ENCODE results near the gene CXorf38. TPM values are rescaled to one million over a fixed set of nuclear protein-coding genes. Genes with fewer than 3 reads are reported as not detected.
"Not testable (repeated sequence)": the region's sequence is repeated elsewhere in the genome, so short reads cannot be mapped to it uniquely, and the experiment has no call there.

The CXorf38 gene
- total RNA-seq, 1 experiment from 2014 or later = 18.3 TPM

DNA sequence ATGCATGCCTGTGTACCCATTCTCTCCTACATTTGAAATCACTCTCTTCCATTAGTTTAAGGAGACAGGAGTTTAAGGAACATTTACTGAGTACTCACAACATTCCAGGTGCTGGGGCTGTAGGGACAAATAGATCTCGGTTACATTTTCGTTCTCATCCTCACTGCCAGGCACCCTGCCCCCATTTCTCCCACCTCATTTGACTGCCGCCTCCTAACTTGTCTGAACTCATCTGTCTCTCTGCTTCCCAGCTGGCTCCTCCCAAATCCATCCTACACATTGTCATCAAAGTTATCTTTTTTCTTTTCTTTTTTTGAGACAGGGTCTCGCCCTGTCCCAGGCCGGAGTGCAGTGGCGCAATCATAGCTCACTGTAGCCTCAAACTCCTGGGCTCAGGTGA, 43.9 kb downstream of the CXorf38 start:
- peaks cover 15% of the 10 kb centered on the region for H3K36me3 ChIP-seq (ENCODE audit: low read depth, low read length)
- TF ChIP-seq, protein P1, sequence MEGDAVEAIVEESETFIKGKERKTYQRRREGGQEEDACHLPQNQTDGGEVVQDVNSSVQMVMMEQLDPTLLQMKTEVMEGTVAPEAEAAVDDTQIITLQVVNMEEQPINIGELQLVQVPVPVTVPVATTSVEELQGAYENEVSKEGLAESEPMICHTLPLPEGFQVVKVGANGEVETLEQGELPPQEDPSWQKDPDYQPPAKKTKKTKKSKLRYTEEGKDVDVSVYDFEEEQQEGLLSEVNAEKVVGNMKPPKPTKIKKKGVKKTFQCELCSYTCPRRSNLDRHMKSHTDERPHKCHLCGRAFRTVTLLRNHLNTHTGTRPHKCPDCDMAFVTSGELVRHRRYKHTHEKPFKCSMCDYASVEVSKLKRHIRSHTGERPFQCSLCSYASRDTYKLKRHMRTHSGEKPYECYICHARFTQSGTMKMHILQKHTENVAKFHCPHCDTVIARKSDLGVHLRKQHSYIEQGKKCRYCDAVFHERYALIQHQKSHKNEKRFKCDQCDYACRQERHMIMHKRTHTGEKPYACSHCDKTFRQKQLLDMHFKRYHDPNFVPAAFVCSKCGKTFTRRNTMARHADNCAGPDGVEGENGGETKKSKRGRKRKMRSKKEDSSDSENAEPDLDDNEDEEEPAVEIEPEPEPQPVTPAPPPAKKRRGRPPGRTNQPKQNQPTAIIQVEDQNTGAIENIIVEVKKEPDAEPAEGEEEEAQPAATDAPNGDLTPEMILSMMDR (conservative IDR thresholded peaks at IDR 0.05; ENCODE audit: low read depth, low read length) = no peak
- TF ChIP-seq EZH2phosphoT487 (IDR thresholded peaks at IDR 0.05; ENCODE audit: borderline replicate concordance, low read length) (no peak), EZH2 (IDR thresholded peaks at IDR 0.05; ENCODE audit: low read length, unreplicated experiment) (no peak)
- H3K79me2 ChIP-seq (ENCODE audit: low read length) = no peaks in the 10 kb centered on the region
- CTCF ChIA-PET = no interaction called here
- no peak for DNase-seq
- POLR2A ChIA-PET (ENCODE audit: unreplicated experiment) = no interaction called here
- H3K27me3 ChIP-seq (ENCODE audit: low read length) = no peaks in the 10 kb centered on the region
- no TSS peak for BruUV-seq (replicated peaks)
- H3K9me3 ChIP-seq (ENCODE audit: low read length) = no peaks in the 10 kb centered on the region
- no peak overlapping the region for H3K4me2 ChIP-seq (ENCODE audit: low read length)
- no peak overlapping the region for H2AFZ ChIP-seq (ENCODE audit: low read length)
- intact Hi-C loops (cut with micrococcal nuclease) = no loop called here
- ATAC-seq = no peak
- H3K4me3 ChIP-seq (ENCODE audit: low read length) = no peak overlapping the region
- H3K27ac ChIP-seq (ENCODE audit: low read length) = no peak overlapping the region
- H3F3A ChIP-seq (ENCODE audit: low read length, unreplicated experiment) = no peaks in the 10 kb centered on the region
- no peaks in the 10 kb centered on the region for H4K20me1 ChIP-seq (ENCODE audit: low read length)
- no peak overlapping the region for H3K9ac ChIP-seq (ENCODE audit: low read length)
- H3K9me2 ChIP-seq (replicated peaks; ENCODE audit: low read length) = no peaks in the 10 kb centered on the region
- H3K4me1 ChIP-seq (ENCODE audit: insufficient read depth, low read length) = no peaks in the 10 kb centered on the region

DNA sequence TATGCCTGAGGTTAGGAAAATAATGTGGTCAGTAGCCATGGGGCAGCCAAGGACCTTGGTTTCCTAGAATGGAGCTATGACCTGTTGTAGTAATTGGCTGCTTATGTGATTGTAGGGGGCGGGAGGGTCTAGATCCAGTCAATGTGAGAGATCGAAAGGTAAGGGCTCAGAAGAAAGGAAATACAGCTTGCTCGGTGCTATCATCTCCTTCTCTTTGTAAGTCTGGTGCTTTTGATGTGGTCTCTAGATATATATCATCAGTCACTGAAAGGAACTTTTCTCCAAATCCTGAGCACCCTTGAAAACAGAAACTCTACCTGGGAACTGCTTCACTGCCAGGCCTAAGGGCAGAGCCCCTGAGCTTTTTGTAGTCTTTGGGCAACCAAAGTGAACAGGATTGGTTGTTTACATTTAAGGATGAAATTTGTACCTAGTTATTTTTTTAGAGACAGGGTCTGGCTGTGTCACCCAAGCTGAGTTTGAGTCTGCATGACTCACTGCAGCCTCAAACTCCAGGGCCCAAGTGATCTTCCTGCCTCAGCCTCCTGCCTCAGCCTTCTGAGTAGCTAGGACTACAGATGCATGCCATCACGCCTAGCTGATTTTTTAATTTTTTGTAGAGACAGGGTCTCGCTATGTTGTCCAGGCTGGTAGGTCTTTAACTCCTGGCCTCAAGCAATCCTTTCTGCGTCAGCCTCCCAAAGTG, 57.6 kb downstream of the CXorf38 start:
- ATAC-seq; H3K4me1 ChIP-seq (ENCODE audit: insufficient read depth, low read length); H3K27ac ChIP-seq (ENCODE audit: low read length); H3K4me2 ChIP-seq (ENCODE audit: low read length); H3K9me3 ChIP-seq (ENCODE audit: low read length); POLR2A ChIA-PET (ENCODE audit: unreplicated experiment); H3F3A ChIP-seq (ENCODE audit: low read length, unreplicated experiment); BruUV-seq (replicated peaks); intact Hi-C loops (cut with micrococcal nuclease); DNase-seq; CTCF ChIA-PET; H2AFZ ChIP-seq (ENCODE audit: low read length); H3K4me3 ChIP-seq (ENCODE audit: low read length); H4K20me1 ChIP-seq (ENCODE audit: low read length); H3K9me2 ChIP-seq (replicated peaks; ENCODE audit: low read length); H3K27me3 ChIP-seq (ENCODE audit: low read length); H3K9ac ChIP-seq (ENCODE audit: low read length): not testable (repeated sequence)
- H3K79me2 ChIP-seq (ENCODE audit: low read length) = peaks cover 19% of the 10 kb centered on the region
- peaks cover 16% of the 10 kb centered on the region for H3K36me3 ChIP-seq (ENCODE audit: low read depth, low read length)

DNA sequence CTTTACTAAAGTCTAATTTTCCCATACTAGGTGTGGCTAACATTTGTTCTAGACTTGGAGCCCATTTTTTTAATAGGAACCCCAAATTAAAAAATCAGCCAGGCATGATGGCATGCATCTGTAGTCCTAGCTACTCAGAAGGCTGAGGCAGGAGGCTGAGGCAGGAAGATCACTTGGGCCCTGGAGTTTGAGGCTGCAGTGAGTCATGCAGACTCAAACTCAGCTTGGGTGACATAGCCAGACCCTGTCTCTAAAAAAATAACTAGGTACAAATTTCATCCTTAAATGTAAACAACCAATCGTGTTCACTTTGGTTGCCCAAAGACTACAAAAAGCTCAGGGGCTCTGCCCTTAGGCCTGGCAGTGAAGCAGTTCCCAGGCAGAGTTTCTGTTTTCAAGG, 59.7 kb downstream of the CXorf38 start:
- H3K27ac ChIP-seq (ENCODE audit: low read length); DNase-seq; H2AFZ ChIP-seq (ENCODE audit: low read length); H3K9me2 ChIP-seq (replicated peaks; ENCODE audit: low read length); ATAC-seq; intact Hi-C loops (cut with micrococcal nuclease); H3K4me1 ChIP-seq (ENCODE audit: insufficient read depth, low read length); H3K4me3 ChIP-seq (ENCODE audit: low read length); H4K20me1 ChIP-seq (ENCODE audit: low read length); H3F3A ChIP-seq (ENCODE audit: low read length, unreplicated experiment); BruUV-seq (replicated peaks); POLR2A ChIA-PET (ENCODE audit: unreplicated experiment); H3K4me2 ChIP-seq (ENCODE audit: low read length); H3K9ac ChIP-seq (ENCODE audit: low read length); H3K9me3 ChIP-seq (ENCODE audit: low read length); CTCF ChIA-PET; H3K27me3 ChIP-seq (ENCODE audit: low read length): not testable (repeated sequence)
- Histone ChIP-seq H3K36me3 (ENCODE audit: low read depth, low read length) (peaks cover 15% of the 10 kb centered on the region), H3K79me2 (ENCODE audit: low read length) (peaks cover 33% of the 10 kb centered on the region)

DNA sequence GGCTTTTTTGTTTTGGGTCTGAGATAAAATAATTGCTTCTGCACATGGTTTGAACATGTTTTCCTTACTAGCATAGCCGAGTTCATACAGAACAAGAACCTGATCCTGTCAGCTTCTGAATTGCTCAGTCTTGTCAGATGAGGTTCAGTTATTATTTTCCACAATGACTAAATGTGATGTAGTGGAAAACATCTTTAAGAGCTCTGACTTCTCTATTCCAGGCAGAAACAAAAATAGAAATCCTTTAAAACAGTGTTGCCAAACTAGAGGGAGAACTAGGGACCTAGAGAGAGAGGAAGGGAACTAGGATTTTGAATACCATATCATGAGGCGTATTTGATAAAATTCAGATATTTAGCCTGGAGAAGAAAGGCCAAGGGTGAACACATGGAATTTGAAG, 64.5 kb downstream of the CXorf38 start:
- Histone ChIP-seq H3K79me2 (ENCODE audit: low read length) (peaks cover 44% of the 10 kb centered on the region), H3K9ac (ENCODE audit: low read length) (no peak overlapping the region), H3K27ac (ENCODE audit: low read length) (no peak overlapping the region), H3K4me3 (ENCODE audit: low read length) (no peak overlapping the region), H3K9me2 (replicated peaks; ENCODE audit: low read length) (no peaks in the 10 kb centered on the region), H4K20me1 (ENCODE audit: low read length) (no peaks in the 10 kb centered on the region), H3K27me3 (ENCODE audit: low read length) (no peaks in the 10 kb centered on the region), H3K4me2 (ENCODE audit: low read length) (0 out of 2 replicates have a peak overlapping the region, but pooled peaks have one; percentile 89), H3K9me3 (ENCODE audit: low read length) (no peaks in the 10 kb centered on the region), H3F3A (ENCODE audit: low read length, unreplicated experiment) (no peaks in the 10 kb centered on the region), H3K4me1 (ENCODE audit: insufficient read depth, low read length) (no peaks in the 10 kb centered on the region; the same call in 1 of the 2 replicates), H2AFZ (ENCODE audit: low read length) (no peak overlapping the region), H3K36me3 (ENCODE audit: low read depth, low read length) (no peaks in the 10 kb centered on the region)
- intact Hi-C loops (cut with micrococcal nuclease) = no loop called here
- TF ChIP-seq, protein P1 (conservative IDR thresholded peaks at IDR 0.05; ENCODE audit: low read depth, low read length) = no peak
- TF ChIP-seq EZH2phosphoT487 (IDR thresholded peaks at IDR 0.05; ENCODE audit: borderline replicate concordance, low read length) (no peak), EZH2 (IDR thresholded peaks at IDR 0.05; ENCODE audit: low read length, unreplicated experiment) (no peak)
- DNase-seq (no peak), ATAC-seq (no peak)
- ChIA-PET CTCF (no interaction called here), POLR2A (ENCODE audit: unreplicated experiment) (no interaction called here)
- no TSS peak for BruUV-seq (replicated peaks)

DNA sequence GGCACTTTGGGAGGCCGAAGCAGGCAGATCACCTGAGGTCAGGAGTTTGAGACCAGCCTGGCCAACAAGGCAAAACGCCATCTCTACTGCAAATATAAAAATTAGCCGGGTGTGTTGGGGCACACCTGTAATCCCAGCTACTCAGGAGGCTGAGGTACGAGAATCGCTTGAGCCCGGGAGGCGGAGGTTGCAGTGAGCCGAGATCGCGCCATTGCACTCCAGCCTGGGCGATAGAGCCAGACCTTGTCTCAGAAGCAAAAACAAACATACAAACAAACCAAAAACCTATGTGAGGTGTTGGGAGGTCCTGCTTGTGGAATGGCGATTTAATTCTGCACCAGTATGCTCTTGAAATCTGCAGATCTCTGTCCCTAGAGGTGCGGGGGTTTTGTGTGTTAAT, 65.2 kb downstream of the CXorf38 start:
- BruUV-seq (replicated peaks); DNase-seq; H3K4me1 ChIP-seq (ENCODE audit: insufficient read depth, low read length); POLR2A ChIA-PET (ENCODE audit: unreplicated experiment); CTCF ChIA-PET; H2AFZ ChIP-seq (ENCODE audit: low read length); H3K27ac ChIP-seq (ENCODE audit: low read length); H3F3A ChIP-seq (ENCODE audit: low read length, unreplicated experiment); H4K20me1 ChIP-seq (ENCODE audit: low read length); H3K27me3 ChIP-seq (ENCODE audit: low read length); H3K9ac ChIP-seq (ENCODE audit: low read length); H3K36me3 ChIP-seq (ENCODE audit: low read depth, low read length); intact Hi-C loops (cut with micrococcal nuclease); H3K9me3 ChIP-seq (ENCODE audit: low read length); H3K9me2 ChIP-seq (replicated peaks; ENCODE audit: low read length); ATAC-seq: not testable (repeated sequence)
- H3K4me3 ChIP-seq (ENCODE audit: low read length) = peak overlapping the region; percentile 88; the same call in 1 of the 2 replicates
- H3K4me2 ChIP-seq (ENCODE audit: low read length) = peak overlapping the region; percentile 89
- H3K79me2 ChIP-seq (ENCODE audit: low read length) = peaks cover 42% of the 10 kb centered on the region

Data from PC-3 (cell line).